Stimulated activated CD4-positive, alpha-beta T cell treated with anti-CD3 and anti-CD28 coated beads, Interleukin-4, amount 100 ng/mL, for 48 hours (primary cell): ENCODE results near the gene ZBTB18.
"Not testable (repeated sequence)": the region's sequence is repeated elsewhere in the genome, so short reads cannot be mapped to it uniquely, and the experiment has no call there.

Source experiments
- DNase-seq, 2 donors: peaks; one replicate each; pipeline ENCODE4 v3.0.0-alpha.2; 2020; ENCODE audit warnings: low read depth in 2 of 2

The ZBTB18 gene

DNA sequence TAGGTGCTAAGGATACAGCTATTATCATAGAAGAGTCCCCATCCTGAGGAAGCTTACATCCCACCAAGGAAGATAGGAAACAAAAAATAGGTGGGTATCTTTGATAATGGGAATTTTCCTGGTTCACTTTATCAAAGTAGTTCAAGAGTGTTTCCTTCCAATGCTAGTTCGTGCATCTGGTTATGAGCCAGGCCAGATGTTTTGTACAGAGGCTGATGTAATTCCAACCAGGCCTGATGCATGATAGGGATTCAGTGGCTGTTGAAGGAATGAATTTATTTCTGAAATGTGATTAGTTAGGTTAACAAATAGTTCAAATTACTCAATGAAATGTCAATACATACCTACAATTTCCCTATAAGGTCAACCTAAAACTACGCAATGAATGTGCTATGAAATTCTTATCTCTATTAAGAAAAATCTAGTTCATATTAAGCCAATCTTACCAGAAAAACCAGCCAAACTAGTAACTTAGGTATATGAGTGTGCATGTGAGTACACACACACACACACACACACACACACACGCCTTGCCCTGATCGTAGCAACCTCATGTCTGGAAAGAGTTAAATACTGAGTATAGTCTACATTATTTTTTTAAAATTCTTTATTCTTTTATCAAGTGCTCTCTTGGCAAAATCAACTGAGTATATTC, 9.5 kb upstream of the ZBTB18 start:
- no peak for DNase-seq

DNA sequence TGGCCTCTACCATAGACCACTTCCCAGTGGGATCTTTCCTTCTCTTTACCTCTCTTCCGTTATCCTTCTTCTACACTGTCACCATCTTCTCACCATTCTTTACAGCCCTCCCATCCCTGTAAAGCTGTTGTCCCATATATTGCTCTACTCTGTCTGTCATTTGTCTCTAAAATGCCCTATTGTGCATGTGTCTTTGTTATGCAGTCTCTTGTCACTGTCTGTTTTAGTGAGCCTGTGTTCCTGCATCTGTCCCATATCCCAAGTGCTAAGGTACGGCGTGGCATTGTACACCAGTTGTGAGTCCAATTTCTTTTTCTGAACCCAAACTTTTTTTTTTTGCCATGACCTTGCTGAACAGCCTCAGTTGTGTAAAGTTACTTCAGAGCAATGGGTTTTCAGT, 8.8 kb upstream of the ZBTB18 start:
- DNase-seq = no peak

DNA sequence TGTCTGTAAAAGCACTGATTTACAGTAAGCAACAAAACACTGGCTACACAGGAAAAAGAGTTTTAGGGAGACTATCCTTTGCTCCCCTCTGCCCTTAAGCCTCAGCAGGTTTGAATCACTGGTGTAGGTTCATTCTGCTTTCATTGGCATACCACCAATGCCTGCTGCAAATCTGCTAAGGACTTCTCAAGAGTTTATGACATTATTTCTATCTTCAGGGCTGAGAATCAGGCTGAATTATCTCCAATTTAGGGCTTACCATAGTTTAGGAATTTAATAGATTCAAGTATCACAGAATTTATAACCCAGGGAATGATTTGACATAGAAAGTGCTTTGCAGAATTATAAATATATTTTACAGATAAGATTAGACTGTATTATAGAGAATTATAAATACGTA, 6.7 kb upstream of the ZBTB18 start:
- DNase-seq = no peak

DNA sequence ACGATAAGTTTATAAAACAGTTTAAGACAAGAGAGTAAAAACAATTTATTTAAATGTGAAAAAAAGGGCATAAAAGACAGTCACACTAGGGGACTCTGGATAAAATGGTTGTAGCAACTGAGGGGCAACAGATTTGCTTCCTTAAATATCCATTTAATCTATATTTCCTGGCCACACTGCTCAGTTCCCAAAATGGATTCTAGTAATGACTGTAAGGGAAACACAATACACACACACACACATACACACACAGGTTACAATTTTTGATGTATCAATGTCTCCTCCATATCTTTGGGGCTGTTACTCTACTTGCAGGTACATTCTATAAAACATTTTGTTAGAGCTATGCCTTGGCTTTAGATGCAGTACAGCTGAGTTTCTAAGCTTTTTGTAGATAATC, 4.8 kb upstream of the ZBTB18 start:
- DNase-seq = not testable (repeated sequence)

DNA sequence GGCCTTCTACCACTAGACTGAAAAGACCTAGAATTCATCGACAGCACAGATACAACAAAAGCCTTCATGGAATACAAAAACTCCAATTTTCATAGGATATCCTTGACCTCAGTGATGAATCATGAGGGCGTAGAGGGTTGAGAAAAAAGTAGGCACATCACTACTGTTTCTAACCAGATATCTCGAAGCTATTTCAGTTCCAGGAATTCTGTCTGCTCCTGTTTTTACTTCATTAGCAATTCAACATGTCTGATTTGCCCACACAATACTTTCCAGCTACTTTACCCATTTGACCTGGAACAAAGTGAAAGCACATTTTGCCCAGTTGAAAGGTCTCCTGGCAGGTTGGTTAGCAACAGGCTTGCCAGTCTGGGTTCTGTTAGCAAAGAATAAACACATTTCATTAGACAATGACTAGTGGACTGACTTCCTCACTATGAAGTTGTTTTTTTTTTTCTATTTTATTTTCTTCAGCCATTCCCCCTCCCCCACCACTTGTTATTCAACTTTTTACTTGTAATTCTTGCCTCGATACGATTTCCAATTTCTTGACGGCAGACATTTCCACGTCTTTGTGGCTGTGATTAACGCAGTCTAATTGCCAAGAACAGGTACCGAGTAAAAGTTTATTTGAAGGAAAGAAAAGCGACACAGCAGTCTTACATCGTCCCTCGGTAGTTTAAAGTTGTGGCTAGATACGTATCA, 4.0 kb upstream of the ZBTB18 start:
- DNase-seq = no peak

DNA sequence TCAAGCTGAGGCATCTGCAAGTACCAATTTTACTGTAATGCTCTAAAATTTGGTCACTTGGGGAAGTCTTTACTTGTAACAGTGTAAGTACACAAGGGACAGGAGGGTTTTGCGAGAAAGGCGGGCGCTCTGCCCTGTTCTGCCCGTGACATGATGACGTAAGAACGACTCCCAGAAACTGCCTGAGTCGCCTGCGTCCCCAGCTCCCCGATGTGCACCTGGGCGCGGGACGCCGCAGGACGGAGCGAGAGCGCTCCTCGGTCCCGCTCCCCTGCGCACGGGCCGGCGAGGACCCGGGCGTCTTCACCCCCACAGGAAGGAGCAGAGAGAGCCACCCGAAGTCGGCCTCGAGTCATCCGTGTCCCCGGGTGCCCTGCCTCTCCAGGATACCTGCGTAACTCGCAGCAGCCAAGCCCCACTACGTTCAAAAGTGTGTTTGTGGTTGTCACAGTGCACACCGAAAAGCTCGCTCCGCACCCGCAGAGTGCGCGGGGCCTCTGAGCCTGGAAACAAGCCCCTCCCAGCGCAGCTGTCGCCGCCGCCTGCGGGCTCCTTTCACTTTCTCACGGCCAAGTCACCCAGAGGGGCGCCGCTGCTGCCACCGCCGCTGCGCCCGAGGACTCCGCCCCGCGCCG, 3.3 kb upstream of the ZBTB18 start:
- peak; percentile 36 to 51 for DNase-seq

DNA sequence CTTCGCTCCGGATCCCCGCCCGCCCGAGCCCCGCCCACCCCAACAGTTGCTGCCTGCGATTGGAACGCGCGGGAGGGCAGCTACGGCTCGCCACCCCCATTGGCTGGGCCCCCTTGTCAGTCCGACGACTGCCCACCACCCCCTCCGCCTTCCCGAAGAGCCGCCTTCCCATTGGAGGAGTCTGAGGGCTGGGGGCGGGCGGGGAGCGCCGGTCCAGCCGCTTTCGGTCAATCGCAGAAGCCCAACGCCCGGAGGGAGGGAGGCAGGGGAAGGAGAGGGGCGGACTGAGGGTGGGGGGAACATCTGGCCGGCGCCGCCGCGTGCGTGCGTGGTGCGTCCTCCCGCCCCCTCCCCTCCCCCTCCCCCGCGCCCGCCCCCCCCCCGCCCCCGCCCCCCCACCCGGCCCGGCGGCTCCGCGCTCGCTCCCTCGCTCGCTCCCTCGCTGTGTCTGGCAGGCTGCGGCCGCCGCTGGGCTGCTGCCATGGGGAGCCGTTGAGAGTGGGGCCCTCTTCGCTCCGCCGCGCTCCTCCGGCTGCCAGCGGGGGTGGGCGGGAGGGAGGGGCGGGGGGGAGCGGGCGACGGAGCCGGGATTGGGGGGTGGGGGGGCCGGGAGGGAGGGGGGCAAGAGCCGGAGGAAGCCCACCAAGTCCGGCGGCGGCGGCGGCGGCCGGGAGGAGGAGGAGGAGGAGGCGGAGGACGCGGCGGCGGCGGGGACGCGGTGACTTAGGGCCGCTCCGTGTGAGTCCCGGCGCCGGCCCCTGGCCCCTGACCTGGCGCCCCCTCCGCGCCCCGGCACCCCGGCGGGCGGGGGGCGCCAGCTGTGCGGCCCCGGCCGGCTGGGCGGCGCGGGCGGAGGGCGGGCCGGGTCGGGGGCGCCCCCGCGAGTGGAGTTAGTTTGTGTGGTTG, 2.6 kb upstream of the ZBTB18 start:
- DNase-seq = peak; percentile 88 to 97

DNA sequence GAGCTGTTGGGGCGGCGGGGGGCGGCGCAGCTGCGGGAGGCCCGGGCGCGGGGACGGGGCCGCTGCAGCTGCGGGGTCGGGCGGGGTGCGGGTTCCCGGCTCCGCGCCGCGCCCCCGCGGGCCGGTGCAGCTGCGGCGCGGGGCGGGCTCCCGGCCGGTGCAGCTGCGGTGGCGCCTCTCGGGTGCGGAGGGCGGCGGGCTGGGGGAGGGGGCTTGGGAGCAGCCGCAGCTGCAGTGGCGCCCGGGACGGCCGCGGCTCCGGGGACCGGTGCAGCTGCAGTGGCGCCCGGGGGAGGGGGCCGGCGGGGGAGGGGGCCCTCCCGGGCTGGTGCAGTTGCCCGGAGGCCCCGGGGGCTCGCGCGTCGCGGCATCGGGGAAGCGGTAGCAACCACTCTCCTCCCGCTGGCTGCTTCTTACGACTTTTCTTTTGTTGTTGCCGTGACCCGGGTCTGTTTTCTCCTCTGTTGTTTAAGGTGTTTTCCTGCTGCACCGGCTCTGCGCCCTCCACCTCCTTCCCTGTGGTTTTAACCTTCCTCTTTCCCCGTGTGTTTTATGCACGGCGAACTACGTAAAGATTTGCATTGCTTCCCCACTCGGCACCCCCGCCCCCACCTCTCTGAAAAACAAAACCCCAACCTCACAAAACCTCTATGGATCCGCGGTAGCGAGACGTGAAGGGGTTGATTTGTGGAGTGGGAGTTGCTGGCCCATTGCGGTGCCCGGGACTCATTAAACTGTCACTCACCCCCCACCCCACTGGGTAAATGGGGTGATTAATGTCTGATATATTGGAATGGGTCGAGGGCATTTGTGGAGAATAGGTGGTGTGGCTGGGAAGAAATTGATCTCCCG, 1.7 kb upstream of the ZBTB18 start:
- DNase-seq = no peak

DNA sequence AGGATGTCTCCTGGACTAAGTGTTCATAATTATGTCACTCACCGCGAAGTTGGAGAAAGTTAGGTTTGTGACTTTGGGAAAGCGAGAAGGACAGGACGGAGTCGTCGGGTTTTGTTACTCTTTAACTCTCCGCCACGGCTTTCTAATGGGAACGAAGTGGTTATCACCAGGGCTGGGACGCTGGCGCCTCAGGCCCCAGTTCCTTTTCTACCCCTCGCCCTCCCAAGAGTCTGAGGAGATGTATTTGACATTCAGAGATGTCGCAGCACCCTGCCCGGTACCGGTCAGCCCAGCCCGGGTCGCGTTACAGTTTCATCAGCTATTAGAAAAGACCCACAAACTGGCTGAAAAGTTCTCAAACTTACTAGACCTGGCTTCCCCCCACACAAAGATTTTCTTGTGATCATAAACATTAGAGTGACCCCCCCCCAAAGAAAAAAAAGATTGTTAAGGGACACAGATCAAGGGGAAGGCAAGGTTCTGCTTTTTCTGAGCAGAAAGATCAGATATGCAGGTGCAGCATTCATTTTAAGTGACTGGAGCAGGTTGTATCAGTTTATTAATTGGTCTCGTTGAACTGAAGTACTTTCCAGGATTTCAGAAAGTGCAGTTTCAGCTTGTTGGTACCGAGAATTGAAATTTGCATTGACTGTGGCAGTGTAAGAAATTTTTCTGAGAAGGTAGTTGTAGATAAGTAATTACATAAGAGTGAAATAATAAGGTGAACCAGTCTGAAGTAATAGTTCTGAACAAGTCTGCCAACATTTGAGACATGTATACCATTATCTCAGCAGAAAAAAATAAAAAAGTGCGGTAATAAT, 859 bp upstream of the ZBTB18 start:
- no peak for DNase-seq

DNA sequence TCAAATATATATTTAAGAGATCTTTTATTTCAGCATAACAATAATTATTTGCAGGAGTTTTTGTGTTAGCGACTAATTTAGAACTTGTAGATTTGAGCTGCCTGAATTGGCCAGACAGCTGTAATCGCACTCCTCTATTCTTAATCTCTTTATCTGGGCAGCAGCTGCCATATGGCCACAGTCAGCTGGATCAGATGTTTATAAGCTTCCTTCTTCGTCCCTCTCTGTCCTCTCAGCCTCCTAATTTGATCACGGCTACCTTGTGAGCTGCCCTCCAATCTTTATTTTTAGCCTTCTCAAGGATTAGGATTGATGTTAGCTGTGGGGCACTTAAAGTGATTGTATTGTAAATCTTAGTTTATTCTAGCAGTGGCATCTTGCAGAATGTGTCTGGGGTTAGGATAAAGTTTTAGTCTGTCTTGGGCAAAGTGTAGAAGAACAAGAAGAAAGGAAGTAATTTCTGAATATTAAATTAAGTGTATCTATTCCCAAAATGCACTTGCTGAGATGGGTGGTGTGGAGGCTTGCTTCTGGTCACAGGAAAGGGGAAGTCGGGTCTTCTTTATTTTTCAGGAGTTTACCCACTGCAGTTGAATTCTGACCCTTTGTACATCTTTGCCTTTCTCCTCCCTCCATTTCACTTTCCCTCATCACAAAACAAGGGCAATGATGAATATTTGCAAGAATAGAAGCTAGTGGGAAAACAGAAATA, 1.1 kb downstream of the ZBTB18 start:
- DNase-seq = no peak

DNA sequence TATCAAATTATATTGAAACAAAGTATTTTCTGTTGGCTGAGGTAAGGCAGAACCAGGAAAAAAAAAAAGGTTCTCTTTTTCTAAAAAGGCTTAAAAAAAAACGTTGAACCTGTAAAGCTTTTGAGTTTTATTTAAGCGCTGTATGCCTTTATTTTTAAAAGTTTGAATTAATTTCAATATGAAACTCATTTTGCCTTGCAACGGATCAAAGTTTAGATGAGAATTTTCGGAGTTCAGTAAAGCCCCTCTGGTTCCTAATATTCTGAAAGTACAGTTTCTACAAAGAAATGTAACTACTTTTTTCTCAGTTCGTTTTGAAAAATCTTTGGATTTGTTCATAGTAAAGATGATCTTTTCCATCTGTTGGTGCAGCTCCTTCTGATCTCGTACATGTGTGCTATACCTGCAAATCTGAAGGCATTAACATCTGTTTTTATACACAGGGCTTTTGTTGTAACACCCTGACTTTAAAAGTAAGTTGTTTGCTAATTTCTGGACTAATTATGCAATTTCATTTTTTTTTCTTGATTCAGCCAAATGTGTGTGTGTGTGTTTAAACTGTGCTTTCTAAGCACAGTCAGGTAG, 1.7 kb downstream of the ZBTB18 start:
- DNase-seq = no peak

DNA sequence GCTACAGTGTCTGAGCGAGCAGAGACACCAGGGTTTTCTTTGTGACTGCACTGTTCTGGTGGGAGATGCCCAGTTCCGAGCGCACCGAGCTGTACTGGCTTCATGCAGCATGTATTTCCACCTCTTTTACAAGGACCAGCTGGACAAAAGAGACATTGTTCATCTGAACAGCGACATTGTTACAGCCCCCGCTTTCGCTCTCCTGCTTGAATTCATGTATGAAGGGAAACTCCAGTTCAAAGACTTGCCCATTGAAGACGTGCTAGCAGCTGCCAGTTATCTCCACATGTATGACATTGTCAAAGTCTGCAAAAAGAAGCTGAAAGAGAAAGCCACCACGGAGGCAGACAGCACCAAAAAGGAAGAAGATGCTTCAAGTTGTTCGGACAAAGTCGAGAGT, 2.7 kb downstream of the ZBTB18 start:
- DNase-seq = no peak

DNA sequence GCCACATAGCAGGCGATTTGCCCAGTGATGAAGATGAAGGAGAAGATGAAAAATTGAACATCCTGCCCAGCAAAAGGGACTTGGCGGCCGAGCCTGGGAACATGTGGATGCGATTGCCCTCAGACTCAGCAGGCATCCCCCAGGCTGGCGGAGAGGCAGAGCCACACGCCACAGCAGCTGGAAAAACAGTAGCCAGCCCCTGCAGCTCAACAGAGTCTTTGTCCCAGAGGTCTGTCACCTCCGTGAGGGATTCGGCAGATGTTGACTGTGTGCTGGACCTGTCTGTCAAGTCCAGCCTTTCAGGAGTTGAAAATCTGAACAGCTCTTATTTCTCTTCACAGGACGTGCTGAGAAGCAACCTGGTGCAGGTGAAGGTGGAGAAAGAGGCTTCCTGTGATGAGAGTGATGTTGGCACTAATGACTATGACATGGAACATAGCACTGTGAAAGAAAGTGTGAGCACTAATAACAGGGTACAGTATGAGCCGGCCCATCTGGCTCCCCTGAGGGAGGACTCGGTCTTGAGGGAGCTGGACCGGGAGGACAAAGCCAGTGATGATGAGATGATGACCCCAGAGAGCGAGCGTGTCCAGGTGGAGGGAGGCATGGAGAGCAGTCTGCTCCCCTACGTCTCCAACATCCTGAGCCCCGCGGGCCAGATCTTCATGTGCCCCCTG, 3.3 kb downstream of the ZBTB18 start:
- DNase-seq = no peak

DNA sequence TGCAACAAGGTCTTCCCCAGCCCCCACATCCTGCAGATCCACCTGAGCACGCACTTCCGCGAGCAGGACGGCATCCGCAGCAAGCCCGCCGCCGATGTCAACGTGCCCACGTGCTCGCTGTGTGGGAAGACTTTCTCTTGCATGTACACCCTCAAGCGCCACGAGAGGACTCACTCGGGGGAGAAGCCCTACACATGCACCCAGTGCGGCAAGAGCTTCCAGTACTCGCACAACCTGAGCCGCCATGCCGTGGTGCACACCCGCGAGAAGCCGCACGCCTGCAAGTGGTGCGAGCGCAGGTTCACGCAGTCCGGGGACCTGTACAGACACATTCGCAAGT, 3.8 kb downstream of the ZBTB18 start:
- DNase-seq = no peak

DNA sequence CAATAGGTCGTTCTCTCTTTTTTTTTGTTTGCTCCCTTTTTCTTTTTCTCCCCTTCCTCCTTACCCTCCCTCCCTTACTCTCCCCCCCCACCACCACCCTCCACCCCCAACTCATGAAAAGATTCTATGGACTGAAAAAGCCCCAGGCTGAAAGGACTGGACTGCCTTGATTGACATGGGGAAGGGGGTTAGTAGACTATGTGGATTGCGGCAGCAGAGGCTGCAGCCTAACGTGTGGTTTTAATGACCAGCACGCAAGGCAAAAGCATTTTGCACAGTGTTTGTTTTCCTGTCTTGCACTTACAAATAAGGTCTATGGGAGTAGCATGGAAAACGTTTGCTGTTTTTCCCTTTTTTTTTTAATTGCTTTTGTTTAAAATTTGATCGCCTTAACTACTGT, 5.5 kb downstream of the ZBTB18 start:
- no peak for DNase-seq

DNA sequence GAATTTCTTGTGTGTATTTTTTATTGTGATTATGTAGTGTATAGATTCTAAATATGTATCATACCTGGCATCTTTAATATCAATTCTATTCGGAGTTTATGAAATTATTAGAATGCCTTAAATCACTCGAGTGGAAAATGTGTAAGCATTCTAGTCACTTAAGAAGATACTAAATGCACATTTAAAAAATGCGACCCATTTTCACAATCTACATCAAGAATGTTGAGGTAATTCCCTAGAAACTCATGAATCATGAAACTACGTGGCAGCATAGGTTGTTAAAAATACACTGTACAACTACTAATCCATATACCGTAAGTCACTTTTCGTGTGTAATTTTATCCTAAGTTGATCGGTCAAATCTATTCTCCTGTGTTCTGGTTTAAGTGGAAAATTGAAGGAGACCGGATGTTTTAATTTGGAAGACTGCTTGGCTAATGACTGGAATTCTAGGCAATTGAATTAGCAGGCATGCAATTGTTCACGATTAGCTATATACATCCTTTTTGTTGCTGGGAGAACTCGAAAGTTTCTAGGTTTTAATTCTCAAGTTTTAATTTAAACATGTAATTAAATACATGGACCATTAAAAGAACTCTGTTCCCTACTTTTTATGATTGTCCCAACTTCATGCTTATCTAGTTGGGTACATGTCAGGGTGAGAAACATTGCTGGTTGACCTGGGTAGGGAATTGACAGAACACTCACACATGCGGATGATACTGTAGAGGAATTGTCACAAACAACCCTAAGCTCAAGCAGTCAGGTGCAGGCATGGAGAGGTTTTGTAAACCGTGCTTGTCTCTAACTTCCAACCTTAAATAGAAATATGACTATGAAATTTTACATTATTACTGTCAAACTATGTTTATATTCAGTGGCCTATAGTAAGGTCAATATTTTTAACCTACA, 6.6 kb downstream of the ZBTB18 start:
- DNase-seq = no peak

DNA sequence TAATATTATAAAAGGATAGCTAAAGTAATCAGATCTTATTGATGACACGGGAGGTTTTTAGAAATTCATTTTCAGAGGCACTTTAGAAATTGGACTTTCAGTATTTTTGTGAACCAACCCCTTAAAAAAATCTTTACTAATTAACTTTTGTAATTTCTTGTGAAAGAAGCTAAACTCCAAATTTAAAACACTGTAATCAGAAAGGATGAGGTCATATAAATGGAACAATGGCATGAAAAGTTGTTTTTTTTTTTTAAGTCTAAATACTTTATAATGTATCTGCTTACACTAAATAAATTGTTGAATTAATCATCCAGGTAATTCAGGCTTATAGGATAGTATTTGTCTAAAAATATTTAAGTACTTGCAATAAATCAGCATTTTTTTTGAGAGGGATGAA, 9.0 kb downstream of the ZBTB18 start:
- no peak for DNase-seq

DNA sequence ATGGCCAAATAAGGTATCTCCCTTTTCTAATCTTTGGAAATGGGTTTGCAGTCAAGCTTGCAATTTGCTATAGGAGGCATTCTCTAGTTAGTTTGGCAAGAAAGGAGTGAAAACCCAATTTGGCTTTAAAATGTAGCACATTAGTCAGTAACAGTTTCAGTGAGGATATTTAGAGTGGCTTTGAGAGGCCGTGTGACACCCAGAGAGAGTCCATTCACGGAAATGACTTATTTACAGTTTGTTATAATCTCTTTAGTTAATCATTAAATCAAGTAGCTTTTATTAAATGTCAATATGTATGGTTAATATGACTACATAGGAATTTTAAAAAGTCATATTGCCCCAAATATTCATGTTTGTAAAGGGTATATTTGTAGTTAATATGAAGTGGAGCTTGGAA, 9.6 kb downstream of the ZBTB18 start:
- no peak for DNase-seq
